GM12878 (cell line): Measurements from ENCODE around the gene ZNF425. TPM values are rescaled to one million over a fixed set of nuclear protein-coding genes. Genes with fewer than 3 reads are reported as not detected.

Experiments
- BACH1 ChIP-seq: fragments of 450-650 bp; IDR thresholded peaks from 2 replicates; pipeline ENCODE4 v1.6.1; 2017; ENCODE audit warnings: mild to moderate bottlenecking, borderline replicate concordance
- CHD2 ChIP-seq: IDR thresholded peaks from 2 replicates; pipeline ENCODE4 v1.6.1; 2011; ENCODE audit warnings: low read depth, low read length, improper control_type of control experiment, borderline replicate concordance
- E2F4 ChIP-seq: IDR thresholded peaks from 2 replicates; pipeline ENCODE4 v1.6.1; 2012; ENCODE audit warnings: low read depth, low read length, improper control_type of control experiment
- E2F8 ChIP-seq: fragments of 450-650 bp; IDR thresholded peaks from 2 replicates; pipeline ENCODE4 v1.6.1; 2018; ENCODE audit warnings: mild to moderate bottlenecking, low read depth, moderate library complexity; ENCODE audit not compliant: partially characterized antibody
- EED ChIP-seq: sonication (generic); IDR thresholded peaks from 2 replicates; pipeline ENCODE4 v1.6.1; 2016; ENCODE audit warnings: antibody characterized with exemption, low read depth
- FOXM1 ChIP-seq: IDR thresholded peaks from 2 replicates; pipeline ENCODE4 v1.6.1; 2012; ENCODE audit warnings: low read depth, mild to moderate bottlenecking, inconsistent platforms, low read length, moderate library complexity
- GABPA ChIP-seq: IDR thresholded peaks from 2 replicates; pipeline ENCODE4 v1.6.1; 2014; ENCODE audit warnings: antibody characterized with exemption, low read depth, mild to moderate bottlenecking, inconsistent platforms
- IKZF1 ChIP-seq: fragments of 450-650 bp; conservative IDR thresholded peaks from 2 replicates; pipeline ENCODE4 v1.6.1; 2017; ENCODE audit warnings: antibody characterized with exemption, mild to moderate bottlenecking
- LARP7 ChIP-seq: fragments of 450-650 bp; IDR thresholded peaks from 2 replicates; pipeline ENCODE4 v1.6.1; 2017; ENCODE audit warnings: mild to moderate bottlenecking
- MEF2A ChIP-seq: IDR thresholded peaks from 2 replicates; pipeline ENCODE4 v1.6.1; 2011; ENCODE audit warnings: low read depth, mild to moderate bottlenecking, low read length, moderate library complexity; ENCODE audit not compliant: insufficient read depth
- PML ChIP-seq: IDR thresholded peaks from 2 replicates; pipeline ENCODE4 v1.6.1; 2012; ENCODE audit warnings: low read length, inconsistent platforms
- SKIL ChIP-seq: fragments of 450-650 bp; IDR thresholded peaks from 2 replicates; pipeline ENCODE4 v1.6.1; 2017; ENCODE audit warnings: mild to moderate bottlenecking, low read depth, inconsistent platforms; ENCODE audit not compliant: poor library complexity, severe bottlenecking
- TAF1 ChIP-seq: IDR thresholded peaks from 2 replicates; pipeline ENCODE4 v1.6.1; 2011; ENCODE audit warnings: mild to moderate bottlenecking, low read depth, low read length, borderline replicate concordance
- YY1 ChIP-seq: IDR thresholded peaks from 2 replicates; pipeline ENCODE4 v1.6.1; 2011; ENCODE audit warnings: low read depth, mild to moderate bottlenecking, low read length
- ZBTB11 ChIP-seq: fragments of 450-650 bp; formaldehyde crosslinking; IDR thresholded peaks from 2 replicates; pipeline ENCODE4 v1.5.0; 2022; ENCODE audit warnings: mild to moderate bottlenecking, missing genetic modification characterization
- ZBTB33 ChIP-seq: fragments of 450-650 bp; IDR thresholded peaks from 2 replicates; pipeline ENCODE4 v1.6.1; 2017; ENCODE audit warnings: mild to moderate bottlenecking
- polyA plus RNA-seq, 11 experiments: library from polyadenylated mRNA; depleted of rRNA in 4 of 11; unstranded in 6 of 11; stranded (reverse) in 5 of 11; fragments of >200 nt; fragmentation: Nextera tagmentation in 4 of 11; fragmentation: Illumina TruSeq in 1 of 11; extraction: Ambion mirVana in 4 of 11; extraction: Trizol in 1 of 11; gene quantifications; 1 replicate in 1 of 11; 2 replicates in 10 of 11; pipeline versions ENCODE4 v1.2.1 to v1.2.3, GENCODE V29; 2011 to 2016; ENCODE audit warnings: inconsistent platforms in 2 of 11, missing spikeins in 2 of 11, low read depth in 1 of 11
- total RNA-seq, 4 experiments: library from RNA; depleted of rRNA in 3 of 4; stranded (reverse); fragments of >200 nt in 3 of 4; fragmentation: Illumina TruSeq in 1 of 4; extraction: Trizol in 1 of 4; gene quantifications; 2 replicates each; pipeline versions ENCODE4 v1.2.1 to v1.2.3, GENCODE V29; 2013 to 2021

ZNF425 gene
- total and polyA plus RNA-seq, 10 of the 15 experiments (the other 5 are each of a cell fraction or from before 2014, with no cell fraction given), result 0.19 to 1.8 (median 0.91) TPM

GRCh38 chr7:149090397-149091195 is 35.5 kb downstream of the ZNF425 start, which contains the start of gene ZNF786 (continued):
- TF ChIP-seq E2F8, result no peak
- TF ChIP-seq SKIL, result no peak
- peak; percentile 80; the same call in 1 of the 2 replicates for TF ChIP-seq LARP7
- no peak; the same call in 1 of the 2 replicates for TF ChIP-seq EED
- peak; percentile 75; the same call in 1 of the 2 replicates for TF ChIP-seq YY1
- no peak for TF ChIP-seq ZBTB11
- peak; percentile 87 for TF ChIP-seq BACH1
- peak; percentile 84 for TF ChIP-seq IKZF1
- no peak for TF ChIP-seq E2F4
- TF ChIP-seq FOXM1, result peak; percentile 62; the same call in 1 of the 2 replicates
- TF ChIP-seq CHD2, result peak; percentile 29; the same call in 1 of the 2 replicates
- no peak for TF ChIP-seq GABPA
- peak; percentile 81; the same call in 1 of the 2 replicates for TF ChIP-seq TAF1
- peak; percentile 45; the same call in 1 of the 2 replicates for TF ChIP-seq PML
- peak; percentile 75 for TF ChIP-seq MEF2A
- TF ChIP-seq ZBTB33, result no peak
- TF ChIP-seq, all 136 proteins: peak for 46
